BE2C (cell line): ENCODE measurements around the gene ADSS1.

Experiments
- DNase-seq: peaks from one replicate; pipeline ENCODE4 v3.0.0-alpha.2; 2020
- H3K27me3 ChIP-seq: fragments of 250-450 bp; sonication (Bioruptor Pico); 2 replicates; pipeline ENCODE4 v1.5.1; 2020; ENCODE audit warnings: mild to moderate bottlenecking
- H3K36me3 ChIP-seq: fragments of 250-450 bp; sonication (Bioruptor Pico); 2 replicates; pipeline ENCODE4 v1.5.1; 2020; ENCODE audit warnings: mild to moderate bottlenecking
- H3K4me1 ChIP-seq: fragments of 250-450 bp; sonication (Bioruptor Pico); 2 replicates; pipeline ENCODE4 v1.5.1; 2020
- H3K4me3 ChIP-seq: 2 replicates; pipeline ENCODE4 v1.5.1; 2011; ENCODE audit warnings: low read depth, low read length
- H3K9me3 ChIP-seq: fragments of 250-450 bp; sonication (Bioruptor Pico); 2 replicates; pipeline ENCODE4 v1.5.1; 2020
- TF ChIP-seq, protein P1 (sequence below): IDR thresholded peaks from 2 replicates; pipeline ENCODE4 v1.5.1; 2012; ENCODE audit warnings: mild to moderate bottlenecking, low read depth, low read length

Gene ADSS1

DNA sequence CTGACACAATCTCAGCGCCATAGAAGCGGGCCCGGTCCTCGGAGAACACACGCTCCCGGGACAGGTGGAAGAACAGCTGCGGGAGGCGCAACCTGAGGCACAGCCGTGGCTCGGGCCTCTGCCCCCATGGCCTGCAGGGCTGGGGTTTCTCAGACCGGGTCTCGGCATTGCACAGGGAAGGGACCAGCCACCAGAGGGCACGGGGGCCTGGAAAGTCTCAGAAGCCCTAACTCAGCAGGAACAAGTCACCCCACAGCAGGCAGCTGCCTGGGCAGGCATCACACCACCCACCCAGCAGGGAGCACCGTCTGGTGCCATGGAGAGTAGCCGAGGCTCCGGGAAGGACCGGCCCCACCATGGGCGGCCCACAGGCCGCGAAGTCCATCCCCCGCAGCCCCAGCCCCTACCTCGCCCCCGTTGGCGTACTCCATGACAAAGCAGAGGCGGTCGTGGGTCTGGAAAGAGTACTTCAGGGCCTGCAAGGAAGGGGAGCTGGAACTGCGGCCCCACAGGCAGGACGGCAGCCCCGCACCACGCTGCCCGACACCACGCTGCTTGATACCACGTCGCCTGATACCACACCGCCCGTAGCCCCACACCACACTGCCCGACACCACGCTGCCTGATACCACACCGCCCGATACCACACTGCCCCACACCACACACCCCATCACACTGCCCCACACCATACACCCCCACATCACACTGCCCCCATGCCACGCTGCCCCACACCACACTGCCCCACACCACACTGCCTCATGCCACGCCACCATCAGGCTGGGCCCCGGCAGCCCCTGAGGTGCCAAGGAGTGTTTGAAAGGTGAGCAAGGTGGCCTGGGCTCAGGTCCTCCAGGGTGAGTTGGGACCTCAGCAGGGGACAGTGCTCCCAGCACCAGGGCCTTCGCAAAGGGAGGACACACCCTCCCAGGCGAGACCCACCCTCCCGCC, 49.8 kb downstream of the ADSS1 start:
- Histone ChIP-seq H3K4me3 (no peak overlapping the region), H3K36me3 (peaks cover 47% of the 10 kb centered on the region), H3K27me3 (no peaks in the 10 kb centered on the region), H3K4me1 (peaks cover 11% of the 10 kb centered on the region), H3K9me3 (no peaks in the 10 kb centered on the region)
- no peak for DNase-seq
- TF ChIP-seq, protein P1, sequence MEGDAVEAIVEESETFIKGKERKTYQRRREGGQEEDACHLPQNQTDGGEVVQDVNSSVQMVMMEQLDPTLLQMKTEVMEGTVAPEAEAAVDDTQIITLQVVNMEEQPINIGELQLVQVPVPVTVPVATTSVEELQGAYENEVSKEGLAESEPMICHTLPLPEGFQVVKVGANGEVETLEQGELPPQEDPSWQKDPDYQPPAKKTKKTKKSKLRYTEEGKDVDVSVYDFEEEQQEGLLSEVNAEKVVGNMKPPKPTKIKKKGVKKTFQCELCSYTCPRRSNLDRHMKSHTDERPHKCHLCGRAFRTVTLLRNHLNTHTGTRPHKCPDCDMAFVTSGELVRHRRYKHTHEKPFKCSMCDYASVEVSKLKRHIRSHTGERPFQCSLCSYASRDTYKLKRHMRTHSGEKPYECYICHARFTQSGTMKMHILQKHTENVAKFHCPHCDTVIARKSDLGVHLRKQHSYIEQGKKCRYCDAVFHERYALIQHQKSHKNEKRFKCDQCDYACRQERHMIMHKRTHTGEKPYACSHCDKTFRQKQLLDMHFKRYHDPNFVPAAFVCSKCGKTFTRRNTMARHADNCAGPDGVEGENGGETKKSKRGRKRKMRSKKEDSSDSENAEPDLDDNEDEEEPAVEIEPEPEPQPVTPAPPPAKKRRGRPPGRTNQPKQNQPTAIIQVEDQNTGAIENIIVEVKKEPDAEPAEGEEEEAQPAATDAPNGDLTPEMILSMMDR, result peak; percentile 9; the same call in 1 of the 2 replicates

DNA sequence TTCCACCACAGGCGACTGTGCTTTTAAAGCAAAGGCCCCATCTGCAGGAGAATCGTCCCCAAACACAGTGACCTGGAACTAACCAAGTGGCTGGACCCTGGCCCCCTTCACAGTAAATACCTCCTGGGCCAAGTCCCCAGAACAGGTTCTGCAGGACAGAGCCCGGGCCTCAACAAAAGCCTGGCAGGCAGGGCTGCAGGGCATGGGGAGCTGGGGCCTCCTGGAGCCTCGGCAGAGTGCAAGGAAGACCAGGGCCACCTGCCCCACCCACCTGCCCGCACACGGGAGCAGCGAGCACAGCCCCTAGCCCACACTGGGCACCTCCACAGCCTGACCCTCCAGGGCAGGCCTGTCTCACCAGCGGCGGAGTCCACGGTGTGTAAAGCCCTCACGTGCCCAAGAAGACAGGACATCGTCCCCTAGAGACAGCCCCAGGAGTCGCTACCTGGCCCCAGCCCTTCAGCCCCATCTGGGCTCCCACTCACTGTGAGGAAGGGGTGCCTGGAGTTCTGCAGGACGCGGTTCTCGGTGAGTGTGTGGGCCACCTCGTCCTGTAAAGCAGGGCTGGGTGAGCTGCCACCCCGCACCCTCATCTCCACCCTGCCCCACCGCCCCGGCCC, 50.5 kb downstream of the ADSS1 start:
- peaks cover 47% of the 10 kb centered on the region for H3K36me3 ChIP-seq
- no peak for DNase-seq
- H3K27me3 ChIP-seq, result no peaks in the 10 kb centered on the region
- no peaks in the 10 kb centered on the region for H3K9me3 ChIP-seq
- peaks cover 4% of the 10 kb centered on the region for H3K4me1 ChIP-seq
- no peak overlapping the region for H3K4me3 ChIP-seq
- TF ChIP-seq, protein P1, result no peak

DNA sequence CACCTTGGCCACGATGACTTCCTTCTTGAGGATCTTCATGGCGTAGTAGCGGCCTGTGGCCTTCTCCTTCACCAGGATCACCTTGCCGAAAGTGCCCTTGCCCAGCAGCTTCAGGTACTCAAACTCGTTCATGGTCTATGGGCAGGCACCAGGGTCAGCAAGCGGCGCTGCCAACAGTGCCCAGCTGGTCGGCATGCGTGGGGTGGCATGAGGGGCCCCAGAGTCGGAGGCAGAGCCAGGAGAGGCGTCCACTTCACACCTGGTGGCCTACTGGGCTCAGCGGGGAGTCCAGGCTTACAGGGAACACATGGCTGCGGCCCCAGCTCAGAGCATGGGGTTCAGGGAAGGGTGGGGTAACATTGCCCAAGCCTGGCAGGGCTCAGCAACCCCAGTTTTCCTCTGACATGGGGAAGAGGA, 51.1 kb downstream of the ADSS1 start:
- no peak overlapping the region for H3K4me3 ChIP-seq
- no peaks in the 10 kb centered on the region; the same call in 1 of the 2 replicates for H3K4me1 ChIP-seq
- DNase-seq, result no peak
- peaks cover 47% of the 10 kb centered on the region for H3K36me3 ChIP-seq
- no peaks in the 10 kb centered on the region for H3K27me3 ChIP-seq
- TF ChIP-seq, protein P1, result no peak
- H3K9me3 ChIP-seq, result no peaks in the 10 kb centered on the region

DNA sequence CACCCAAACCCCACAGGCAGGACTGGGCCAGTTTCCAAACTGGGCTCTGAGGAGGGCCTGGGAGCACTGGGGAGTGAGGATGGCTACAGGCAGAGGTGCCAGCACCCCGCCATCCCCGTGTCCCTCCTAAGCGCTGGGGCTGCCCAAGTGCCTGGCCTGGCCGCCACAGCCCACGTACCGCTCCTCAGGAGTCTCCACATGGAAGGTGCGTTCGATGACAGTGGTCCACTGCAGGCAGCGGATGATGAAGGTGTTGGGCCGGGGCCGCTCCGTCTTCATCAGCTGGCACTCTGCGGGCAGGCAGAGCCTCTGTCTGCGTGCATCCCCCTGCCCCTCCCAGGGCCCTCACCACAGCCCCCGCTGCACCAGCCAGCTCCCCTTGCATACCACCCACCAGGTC, 52.5 kb downstream of the ADSS1 start:
- Histone ChIP-seq H3K4me1 (no peaks in the 10 kb centered on the region), H3K36me3 (peaks cover 36% of the 10 kb centered on the region), H3K9me3 (no peaks in the 10 kb centered on the region), H3K4me3 (no peak overlapping the region), H3K27me3 (no peaks in the 10 kb centered on the region)
- TF ChIP-seq, protein P1, result no peak
- DNase-seq, result no peak

DNA sequence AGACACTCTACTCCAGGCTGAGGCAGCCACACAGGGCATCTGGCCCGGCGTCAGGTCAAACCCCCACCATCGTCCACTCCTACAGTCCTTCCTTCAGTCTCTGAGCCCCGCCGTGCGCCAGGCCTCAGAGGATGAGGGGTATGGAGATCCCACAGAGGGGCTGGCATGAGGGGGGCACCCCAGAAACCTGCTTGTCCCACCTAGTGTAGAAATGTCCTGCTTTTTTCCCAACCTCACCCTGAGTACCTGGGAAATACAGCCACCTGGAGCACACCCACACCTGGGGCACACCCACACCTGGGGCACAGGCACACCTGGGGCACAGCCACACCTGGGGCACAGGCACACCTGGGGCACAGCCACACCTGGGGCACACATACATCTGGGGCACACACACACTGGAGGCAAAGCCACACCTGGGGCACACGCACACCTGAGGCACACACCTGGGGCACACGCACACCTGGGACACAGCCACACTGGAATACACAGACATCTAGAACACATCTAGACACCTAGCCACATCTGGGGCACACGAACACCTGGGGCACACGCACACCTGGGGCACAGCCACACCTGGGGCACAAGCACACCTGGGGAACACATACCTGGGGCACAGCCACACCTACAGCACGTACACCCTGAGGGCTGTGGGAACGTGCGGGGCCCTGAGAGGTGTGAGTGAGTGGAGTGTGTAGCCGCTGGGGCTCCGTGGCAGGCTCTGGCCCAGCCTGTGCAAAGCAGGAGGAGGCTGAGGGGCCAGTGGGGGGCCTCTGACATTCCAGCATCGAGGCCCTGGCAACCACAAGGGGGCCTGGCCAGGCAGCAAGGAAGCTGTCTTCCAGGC, 53.2 kb downstream of the ADSS1 start:
- DNase-seq, result no peak
- H3K27me3 ChIP-seq, result no peaks in the 10 kb centered on the region
- TF ChIP-seq, protein P1, result no peak
- no peaks in the 10 kb centered on the region for H3K4me1 ChIP-seq
- H3K4me3 ChIP-seq, result no peak overlapping the region
- H3K9me3 ChIP-seq, result no peaks in the 10 kb centered on the region
- peaks cover 29% of the 10 kb centered on the region for H3K36me3 ChIP-seq
